ENCODE results near the gene BLVRA.
"Not testable (repeated sequence)": the region's sequence is repeated elsewhere in the genome, so short reads cannot be mapped to it uniquely, and the experiment has no call there.

Gene BLVRA

DNA sequence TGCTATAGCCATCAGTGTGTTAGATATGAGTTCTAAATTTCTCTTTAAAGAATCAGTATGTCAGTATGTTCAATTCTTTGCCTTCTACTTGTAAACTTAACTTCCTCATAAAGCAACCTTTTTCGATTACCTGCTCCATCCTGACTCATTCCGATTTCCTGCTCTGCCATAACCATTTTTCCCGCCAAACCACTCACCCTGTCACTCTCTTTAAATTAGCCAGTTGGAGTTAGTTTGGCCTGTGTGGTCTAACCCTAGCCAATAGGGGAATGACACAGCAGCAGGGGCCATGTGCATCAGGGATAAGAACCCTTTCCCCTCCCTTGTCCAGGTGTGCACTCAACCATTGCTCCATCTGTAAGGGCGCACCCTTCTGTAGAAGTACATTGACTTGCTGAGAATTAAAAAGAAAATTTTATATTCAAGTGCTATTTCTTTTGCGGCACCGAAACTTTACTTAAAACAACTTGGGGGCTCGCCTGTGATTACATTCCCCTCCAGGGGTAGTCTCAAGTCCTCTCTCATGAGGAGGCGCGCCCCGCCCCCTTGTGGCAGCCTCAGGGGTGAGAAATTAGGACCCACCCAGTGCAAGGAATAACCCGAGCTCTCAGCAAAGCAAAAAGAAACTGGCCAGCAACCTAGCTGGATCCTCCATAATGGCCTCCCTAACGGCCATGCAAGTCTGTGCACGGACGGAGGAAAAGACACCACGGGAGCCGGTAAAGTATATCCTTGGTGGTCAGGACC, 51.9 kb downstream of the BLVRA start:
- DNase-seq: not testable (repeated sequence)

DNA sequence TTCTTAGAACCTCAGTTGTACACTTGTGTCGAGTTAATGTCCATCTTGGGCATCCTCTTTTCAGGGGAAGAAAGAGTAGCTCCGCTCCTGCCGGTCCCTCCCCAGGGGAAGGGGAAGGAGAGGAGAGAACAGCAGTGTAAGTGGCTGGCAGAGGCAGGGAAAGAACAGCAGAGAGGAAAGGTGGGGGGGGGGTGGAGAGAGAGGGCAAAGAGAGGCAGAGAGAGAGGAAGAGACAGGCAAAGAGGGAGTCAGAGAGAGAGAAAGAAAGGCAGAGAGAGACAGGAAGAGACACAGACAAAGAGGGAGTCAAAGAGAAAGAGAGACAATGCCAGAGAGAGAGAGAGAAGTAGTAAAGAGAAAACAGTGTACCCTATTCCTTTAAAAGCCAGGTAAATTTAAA, 56.9 kb downstream of the BLVRA start:
- no peak for DNase-seq

DNA sequence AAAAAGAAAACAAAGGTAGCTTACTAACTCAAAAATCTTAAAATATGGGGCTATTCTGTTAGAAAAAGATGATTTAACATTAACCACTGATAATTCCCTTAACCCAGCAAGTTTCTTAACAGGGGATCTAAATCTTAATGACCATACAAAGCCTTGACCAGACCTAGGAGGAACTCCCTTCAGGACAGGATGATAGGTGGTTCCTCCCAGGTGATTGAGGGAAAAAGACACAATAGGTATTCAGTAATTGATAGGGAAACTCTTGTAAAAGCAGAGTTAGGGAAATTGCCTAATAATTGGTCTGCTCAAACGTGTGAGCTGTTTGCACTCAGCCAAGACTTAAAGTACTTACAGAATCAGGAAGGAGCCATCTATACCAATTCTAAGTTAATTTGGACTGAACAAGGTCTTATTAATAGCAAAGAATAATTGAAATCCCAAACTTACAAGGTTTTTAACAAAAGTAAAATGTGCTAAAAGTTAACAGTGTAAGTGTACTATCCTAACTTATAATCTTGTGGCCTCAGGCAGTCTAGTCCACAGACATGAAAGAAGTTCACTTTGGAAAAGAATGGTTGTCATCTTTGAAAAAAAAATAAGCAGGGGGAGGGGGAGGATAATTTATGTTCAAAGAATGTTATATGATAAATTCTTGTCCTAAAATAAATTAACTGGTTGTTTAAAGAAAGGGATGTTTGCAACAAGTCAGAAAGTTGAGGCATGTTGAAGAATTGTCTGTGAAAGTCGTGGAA, 57.7 kb downstream of the BLVRA start:
- DNase-seq: not testable (repeated sequence)

DNA sequence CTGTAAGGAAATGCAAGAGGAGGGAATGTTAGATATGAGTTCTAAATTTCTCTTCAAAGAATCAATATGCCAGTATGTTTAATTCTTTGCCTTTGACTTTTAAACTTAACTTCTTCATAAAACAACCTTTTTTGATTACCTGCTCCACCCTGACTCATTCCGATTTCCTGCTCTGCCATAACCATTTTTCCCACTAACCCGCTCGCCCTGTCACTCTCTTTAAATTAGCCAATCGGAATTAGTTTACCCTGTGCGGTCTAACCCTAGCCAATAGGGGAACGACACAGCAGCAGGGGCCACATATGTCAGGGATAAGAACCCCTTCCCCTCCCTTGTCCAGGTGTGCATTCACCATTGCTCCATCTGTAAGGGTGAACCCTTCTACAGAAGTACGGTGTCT, 64.9 kb downstream of the BLVRA start:
- not testable (repeated sequence) for DNase-seq

DNA sequence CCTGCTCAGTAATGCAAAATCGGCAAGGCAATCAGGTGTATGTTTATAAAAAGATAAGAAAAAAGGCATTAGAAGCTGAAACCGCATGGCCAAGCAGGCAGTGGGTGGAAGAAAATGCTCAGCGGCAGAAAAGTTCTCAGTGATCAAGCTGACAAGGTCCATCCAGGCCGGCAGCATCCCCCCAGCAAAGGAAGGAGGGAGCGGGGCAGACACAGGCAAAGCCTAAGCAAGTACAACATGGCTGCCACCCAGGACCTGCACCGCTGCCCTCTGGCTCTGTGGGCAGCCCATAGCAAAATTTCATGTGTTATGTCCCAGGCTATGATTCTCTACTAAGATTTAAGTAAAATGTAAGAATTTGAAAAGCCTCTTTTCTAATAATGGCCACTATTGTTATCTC, 65.5 kb downstream of the BLVRA start:
- DNase-seq: no peak

DNA sequence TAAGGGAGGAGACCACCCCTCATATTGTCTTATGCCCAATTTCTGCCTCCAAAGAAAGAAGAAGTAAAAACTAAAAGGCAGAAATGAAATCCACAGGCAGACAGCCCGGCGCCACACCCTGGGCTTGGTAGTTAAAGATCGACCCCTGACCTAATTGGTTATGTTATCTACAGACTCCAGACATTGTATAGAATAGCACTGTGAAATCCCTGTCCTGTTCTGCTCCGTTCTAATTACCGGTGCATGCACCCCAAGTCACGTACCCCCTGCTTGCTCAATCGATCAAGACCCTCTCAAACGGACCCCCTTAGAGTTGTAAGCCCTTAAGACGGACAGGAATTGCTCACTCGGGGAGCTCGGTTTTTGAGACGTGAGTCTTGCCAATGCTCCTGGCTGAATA, 66.0 kb downstream of the BLVRA start:
- not testable (repeated sequence) for DNase-seq

DNA sequence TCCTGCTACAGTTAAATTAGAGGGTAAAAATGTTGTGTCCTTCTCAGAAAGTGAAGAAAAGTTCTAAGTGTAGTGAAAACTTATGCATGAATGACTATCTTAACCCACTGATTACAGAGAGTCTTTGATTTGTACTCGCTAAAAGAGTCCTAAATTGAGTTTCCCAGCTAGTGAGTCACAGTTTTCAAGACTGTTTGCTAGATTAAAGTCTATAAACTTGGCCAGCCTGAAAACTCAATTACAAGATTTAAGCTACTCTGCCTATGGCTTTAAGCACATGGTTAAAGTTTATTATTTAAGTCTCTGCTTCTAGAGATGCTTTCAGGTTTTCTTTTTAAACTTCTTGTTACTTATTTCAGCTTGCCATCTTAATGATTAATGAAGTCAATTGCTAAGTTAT, 66.5 kb downstream of the BLVRA start:
- no peak for DNase-seq

DNA sequence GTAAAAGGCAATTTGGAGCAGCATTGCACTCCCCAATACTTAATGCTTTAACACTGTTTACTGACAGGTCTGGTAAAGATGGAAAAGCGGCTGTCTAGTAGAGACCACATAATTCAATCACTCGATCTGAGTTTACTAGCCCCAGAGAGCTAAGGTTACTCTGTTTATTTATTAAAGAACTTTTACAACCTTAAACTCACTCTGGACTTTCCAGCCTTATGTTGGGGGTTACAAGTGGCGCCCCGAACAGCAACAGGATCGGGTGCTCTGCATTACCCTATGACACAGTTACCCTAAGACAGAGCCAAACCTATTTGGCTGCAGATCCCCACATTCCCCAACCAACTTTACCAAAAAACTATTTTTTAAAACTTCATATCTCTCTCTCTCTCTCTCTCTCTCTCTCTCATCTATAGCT, 66.9 kb downstream of the BLVRA start:
- DNase-seq: no peak

DNA sequence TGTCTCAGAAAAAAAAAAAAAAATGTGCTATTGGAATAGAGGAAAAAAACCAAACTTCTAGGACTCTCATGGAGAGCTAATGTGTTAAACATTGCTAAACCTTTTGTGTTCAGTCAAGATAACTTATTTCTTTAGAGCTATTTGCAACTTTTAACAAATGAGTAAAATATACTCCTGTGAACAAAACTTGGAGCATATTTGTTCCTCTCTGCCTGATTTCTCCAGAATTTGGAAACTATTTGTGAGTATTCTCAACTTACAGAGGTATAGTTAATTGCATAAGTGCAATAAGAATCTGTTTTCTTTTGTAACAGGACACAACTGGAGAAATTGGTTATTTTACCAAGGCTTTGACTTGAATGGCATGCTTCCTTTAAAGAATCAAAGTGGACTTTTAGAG, 72.4 kb downstream of the BLVRA start:
- DNase-seq: not testable (repeated sequence)

DNA sequence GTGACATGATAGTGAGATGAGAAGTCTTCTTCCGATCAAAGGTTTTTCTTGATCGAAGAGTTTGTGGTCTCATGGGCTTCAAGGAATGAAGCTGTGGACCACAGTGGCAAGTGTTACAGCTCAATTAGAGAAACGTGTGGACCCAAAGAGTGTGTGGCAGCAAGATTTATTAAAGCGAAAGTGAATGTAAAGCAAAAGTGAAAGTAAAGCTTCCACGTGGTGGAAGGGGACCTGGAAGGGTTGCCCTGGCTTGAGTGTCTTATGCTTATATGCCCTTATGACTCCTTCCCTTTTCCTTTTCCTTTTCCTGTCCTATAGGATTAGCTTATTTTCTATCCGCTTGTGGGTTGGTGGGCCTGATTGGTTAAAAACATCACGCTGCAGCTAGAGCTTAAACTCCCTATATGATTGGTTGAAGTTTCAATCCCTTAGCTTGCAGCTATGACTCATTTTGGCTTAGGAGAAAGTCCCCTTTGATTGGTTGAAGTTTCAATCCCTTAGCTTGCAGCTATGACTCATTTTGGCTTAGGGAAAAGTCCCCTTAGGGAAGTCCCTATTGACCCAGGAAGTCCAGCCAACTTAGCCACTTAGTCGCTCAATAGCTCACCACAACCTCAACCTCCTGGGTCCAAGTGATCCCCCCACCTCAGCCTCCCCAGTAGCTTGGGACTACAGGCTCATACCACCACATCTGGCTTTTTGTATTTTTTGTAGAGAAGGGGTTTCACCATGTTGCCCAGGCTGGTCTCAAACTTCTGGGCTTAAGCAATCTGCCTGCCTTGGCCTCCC, 76.2 kb downstream of the BLVRA start:
- DNase-seq: no peak

DNA sequence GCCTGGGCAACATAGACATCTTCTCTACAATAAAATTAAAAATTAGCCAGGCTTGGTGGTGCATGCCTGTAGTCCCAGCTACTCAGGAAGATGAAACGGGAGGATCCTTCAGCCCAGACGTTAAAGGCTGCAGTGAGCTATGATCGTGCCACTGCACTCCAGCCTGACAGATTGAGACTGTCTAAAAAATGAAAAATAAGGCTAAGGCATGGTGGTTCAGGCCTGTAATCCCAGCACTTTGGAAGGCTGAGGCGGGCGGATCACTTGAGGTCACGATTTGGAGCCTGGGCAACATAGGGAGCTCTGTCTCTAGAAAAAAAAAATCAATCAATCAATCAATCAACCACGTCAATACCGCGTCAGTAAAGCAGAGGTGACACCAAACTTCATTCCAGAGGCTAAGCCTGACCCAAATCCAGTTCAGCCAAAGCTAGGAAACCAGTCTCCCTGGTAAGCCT, 79.8 kb downstream of the BLVRA start:
- no peak for DNase-seq

DNA sequence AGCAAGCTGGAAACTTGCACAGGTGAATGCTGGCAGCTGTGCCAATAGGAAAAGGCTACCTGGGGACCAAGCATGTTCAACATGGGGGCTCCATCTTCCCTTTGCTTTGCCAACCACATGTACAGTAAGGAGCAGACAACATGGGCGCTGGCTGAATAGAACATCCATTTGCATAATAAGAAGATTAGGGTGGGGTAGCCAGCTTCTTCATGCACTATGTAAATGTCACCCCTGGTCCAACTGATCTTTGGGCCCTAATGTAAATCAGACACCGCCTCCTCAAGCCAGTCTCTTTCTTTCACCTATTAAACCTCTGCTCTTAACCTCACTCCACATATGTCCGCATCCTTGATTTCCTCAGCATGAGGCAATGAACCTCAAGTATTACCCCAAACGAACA, 84.8 kb downstream of the BLVRA start:
- no peak for DNase-seq

DNA sequence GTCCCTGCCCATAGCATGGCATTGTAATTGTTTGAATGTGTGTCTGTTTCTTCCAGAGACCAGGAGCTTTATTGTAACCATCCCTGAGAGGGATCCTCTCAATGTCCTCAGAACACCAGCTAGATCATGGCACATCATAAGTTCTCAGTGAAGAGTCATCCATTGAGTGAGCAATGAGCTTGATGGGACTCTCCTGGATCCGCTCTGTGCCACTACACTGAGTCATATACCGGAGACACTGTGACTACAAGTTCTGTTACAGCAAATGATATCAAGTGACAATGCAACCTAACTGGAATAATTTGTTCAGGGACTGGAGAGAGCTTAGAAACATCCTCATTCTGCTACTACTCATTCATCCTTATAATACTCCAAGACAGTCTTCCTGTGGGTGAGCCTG, 85.8 kb downstream of the BLVRA start:
- no peak for DNase-seq

DNA sequence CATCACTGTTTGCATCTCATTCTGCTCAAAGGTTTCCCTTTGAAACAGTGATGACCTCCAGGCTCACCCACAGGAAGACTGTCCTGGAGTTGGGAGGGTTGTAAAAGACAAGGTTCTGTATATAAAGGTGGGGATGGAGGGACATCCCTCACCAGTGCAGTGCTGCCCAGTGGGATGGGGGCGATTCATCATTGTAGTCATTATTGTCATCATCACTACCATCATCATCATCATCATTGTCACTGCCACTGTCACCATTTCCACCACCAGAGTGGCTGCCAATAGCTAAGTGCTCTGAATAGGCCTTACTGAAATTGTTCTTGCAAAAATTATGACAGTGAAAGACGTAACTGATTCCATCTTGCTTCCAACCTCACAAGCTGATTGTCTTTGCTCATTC, 86.2 kb downstream of the BLVRA start:
- no peak for DNase-seq

DNA sequence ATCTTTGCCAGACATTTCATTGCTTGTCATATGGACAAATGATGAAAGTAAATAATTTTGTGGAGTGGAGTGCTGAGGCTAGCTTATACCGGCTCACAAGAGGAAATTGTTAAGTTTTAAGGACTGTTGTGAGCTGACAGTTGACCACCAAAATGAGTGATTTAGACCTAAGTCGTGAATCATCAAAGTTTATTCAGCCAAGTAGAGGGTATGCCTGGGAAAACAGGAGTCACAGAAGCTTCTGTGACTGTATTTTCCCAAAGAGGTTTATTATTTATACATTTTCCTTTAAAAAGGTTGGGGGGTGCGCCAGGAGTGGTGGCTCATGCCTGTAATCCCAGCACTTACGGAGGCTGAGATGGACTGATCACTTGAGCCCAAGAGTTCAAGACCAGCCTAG, 89.0 kb downstream of the BLVRA start:
- no peak for DNase-seq

DNA sequence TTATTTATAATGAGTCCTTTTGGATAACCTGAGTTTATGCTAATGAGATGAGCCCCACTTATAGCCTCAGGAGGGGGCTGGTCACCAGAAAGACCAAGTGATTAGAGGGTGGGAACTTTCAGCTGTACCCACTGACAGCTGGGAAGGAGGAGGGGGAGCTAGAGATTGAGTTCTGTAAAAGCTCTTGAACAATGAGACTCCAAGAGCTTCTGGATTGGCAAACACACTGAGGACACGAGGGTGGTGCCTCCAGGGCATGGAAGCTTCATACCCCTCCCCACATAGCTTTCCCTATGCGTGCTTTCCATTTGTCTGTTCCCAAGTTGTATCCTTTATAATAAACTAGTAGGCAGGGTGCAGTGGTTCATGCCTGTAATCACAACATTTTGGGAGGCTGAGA, 90.6 kb downstream of the BLVRA start:
- DNase-seq: no peak

DNA sequence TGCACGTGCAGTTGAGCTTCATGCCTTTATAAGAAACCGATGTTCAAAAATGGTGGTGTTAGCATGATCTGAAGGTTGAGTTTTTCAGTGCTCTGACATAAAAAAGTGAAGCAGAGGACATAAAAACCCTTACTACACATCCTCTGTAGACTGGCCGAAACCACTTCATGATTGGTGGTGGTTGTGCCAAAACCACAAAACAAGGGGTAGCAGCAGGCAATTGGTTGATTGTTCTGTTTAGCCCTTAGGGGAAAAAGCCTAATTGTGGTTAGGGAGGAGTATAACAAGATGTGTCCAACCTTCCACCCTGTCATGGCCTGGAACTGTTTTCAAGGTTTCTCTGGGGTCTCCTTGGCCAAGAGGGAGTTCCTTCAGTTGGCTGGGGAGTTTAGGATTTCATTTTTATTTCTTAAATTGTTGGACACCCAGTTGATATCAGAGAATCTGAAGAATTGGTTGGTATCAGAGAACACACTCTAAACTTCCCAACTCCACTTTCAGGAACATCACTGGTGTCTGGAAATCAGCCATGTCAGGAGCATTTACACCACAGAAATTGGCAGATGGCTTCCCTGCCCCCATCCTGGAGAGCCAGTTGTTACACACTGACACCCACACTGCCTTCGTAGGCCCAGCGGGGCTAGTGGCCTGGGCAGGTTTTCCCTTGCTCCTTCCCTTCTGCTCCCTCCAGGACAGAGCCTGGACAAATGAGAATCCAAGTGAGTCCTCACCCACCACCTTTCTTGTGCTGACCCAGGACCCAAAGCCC, 92.1 kb downstream of the BLVRA start:
- DNase-seq: no peak

DNA sequence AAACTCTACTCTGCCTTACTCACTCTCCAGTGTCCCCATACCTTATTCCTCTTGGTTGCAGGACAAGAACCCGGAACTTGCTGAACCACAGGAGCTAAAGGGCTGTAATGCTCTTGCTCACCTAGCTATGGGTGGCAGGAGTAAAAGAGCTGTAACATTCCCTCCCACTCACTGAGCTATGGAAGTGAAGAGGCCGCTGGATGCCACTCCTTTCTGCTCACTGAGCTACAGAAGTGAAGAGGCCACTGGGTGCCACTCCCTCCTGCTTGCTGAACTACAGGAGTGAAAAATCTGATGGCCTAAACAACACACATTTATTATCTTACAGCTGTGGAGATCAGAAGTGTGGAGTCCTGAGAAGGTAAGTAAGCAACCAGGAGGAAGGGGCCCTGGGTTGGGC, 93.3 kb downstream of the BLVRA start:
- DNase-seq: no peak

DNA sequence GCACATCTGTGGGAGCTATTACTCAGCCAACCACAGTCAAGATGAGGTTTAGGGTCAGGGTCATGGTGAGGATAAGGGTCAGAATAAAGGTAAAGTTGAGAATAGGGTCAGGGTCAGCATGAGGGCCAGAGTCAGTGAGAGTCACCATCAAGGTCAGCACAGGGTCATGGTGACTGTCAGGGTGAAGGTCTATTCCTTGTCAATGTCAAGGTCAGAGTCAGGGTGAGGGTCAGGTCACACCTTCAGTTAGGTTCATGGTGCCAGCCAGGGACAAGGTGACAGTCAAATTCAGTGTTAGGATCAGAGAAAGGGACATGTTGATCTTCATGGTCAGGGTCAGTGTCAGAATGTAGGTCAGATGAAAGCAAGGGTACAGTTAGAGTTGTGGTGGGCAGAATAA, 96.7 kb downstream of the BLVRA start:
- DNase-seq: no peak

DNA sequence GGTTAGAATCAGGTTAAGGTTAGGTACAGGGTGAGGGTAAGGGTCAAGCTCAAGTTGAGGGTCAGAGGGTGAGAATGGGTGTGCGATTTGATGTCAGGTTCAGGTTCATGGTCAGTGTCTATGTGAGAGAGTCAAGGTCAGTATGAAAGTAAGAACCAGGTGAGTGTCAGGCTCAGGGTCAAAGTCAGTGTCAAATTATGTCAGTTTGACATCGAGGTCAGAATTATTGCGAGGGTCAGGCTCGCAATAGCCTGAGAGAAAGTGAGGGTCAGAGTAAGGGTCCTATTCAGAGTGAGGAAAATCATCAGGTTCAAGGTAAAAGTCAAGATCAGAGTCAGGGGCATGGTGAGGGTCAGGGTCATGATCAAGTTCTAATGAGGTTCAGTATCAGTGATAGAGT, 97.8 kb downstream of the BLVRA start:
- DNase-seq: no peak

Data from NCI-H2081 (cell line).